Activated CD4-positive, alpha-beta memory T cell treated with anti-CD3 and anti-CD28 coated beads, Interleukin-2, amount 10 ng/mL, durations not matched to agents 7 days and 5 days (primary cell): ENCODE data around the gene CXCR2. TPM values are rescaled to one million over a fixed set of nuclear protein-coding genes. Genes with fewer than 3 reads are reported as not detected.
"Not testable (repeated sequence)": the region's sequence is repeated elsewhere in the genome, so short reads cannot be mapped to it uniquely, and the experiment has no call there.

Source experiments
- CTCF ChIA-PET: fragments of 350-600 bp; sonication (Branson Sonifier 250); formaldehyde crosslinking; loops from one replicate; lab custom pipeline; 2021; ENCODE audit warnings: antibody characterized with exemption, inconsistent platforms; lab: Charles Lee
- POLR2A ChIA-PET: fragments of 350-600 bp; sonication (Branson Sonifier 250); formaldehyde crosslinking; loops from one replicate; lab custom pipeline; 2021; ENCODE audit warnings: antibody characterized with exemption; lab: Charles Lee
- DNase-seq: peaks from one replicate; pipeline ENCODE4 v3.0.0-alpha.2; 2020
- H3K27ac Mint-ChIP-seq: one replicate; pipeline ENCODE4 v1.8.0; 2021; ENCODE audit warnings: mild to moderate bottlenecking, mixed read lengths
- H3K27me3 Mint-ChIP-seq: one replicate; pipeline ENCODE4 v1.8.0; 2021; ENCODE audit warnings: mixed read lengths
- H3K36me3 Mint-ChIP-seq: one replicate; pipeline ENCODE4 v1.8.0; 2021; ENCODE audit warnings: low read depth, mixed read lengths
- H3K4me1 Mint-ChIP-seq: one replicate; pipeline ENCODE4 v1.8.0; 2021; ENCODE audit warnings: mixed read lengths
- H3K4me3 Mint-ChIP-seq: one replicate; pipeline ENCODE4 v1.8.0; 2021; ENCODE audit warnings: mild to moderate bottlenecking, mixed read lengths
- H3K9me3 Mint-ChIP-seq: one replicate; pipeline ENCODE4 v1.8.0; 2021; ENCODE audit warnings: mixed read lengths
- total RNA-seq, 2 experiments: library from RNA; stranded (reverse); gene quantifications; one replicate each; pipeline ENCODE4 v1.2.3, GENCODE V29; 2021

CXCR2 gene
- total RNA-seq, 2 experiments from 2014 or later: 0.13 to 0.15 TPM

DNA sequence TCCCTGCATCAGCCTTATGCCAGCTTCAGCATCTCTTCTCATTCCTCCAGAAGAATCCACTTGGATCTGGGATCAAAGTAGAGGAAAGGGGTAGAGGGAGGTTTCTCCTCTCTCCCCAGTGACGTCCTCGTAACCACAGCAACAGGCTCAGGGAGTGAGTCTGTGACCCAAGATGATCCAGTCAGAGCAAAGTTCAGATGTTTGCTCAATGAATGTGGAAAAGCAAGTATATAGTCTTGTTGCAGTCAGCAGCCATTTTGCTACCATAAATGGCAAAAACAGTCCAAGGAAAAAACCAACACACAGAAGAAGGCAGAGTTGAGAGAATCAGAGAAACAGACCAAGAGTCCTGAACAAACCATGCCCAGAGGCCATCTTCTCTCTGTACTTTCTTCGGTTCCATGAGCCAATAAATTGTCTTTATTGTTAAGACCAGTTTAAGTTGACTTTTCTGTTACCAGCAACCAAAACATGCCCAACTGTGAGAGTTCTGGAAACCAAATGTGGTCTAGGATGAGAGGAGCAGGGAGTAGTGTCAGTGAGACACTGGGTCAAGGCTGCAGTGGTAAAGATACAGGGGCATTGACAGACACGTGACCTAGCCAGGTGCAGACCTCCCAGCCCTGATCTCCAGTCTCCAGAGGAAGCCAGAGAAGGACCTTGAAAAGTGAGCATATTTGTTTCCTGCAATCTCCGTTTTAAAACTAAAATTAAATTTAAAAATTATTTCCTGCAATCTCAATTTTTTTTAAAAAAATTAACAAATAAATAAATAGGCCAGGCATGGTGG, 44.1 kb downstream of the CXCR2 start:
- Mint-ChIP-seq H3K4me3 (no peak overlapping the region), H3K27ac (no peak overlapping the region), H3K36me3 (no peaks in the 10 kb centered on the region), H3K9me3 (no peaks in the 10 kb centered on the region), H3K27me3 (peaks cover 25% of the 10 kb centered on the region), H3K4me1 (peaks cover 36% of the 10 kb centered on the region)
- no peak for DNase-seq
- ChIA-PET CTCF (interaction anchor here (1.0 to 3.8 kb wide), 5 partner anchors 19 to 132 kb away, joined by 3 to 14 read pairs (median 4); no protein-coding TSS in a partner anchor), POLR2A (interaction anchor here (1.4 kb wide), 1 partner anchor 100 kb away, joined by 3 read pairs; the partner anchor contains the start of genes AAMP and PNKD)

DNA sequence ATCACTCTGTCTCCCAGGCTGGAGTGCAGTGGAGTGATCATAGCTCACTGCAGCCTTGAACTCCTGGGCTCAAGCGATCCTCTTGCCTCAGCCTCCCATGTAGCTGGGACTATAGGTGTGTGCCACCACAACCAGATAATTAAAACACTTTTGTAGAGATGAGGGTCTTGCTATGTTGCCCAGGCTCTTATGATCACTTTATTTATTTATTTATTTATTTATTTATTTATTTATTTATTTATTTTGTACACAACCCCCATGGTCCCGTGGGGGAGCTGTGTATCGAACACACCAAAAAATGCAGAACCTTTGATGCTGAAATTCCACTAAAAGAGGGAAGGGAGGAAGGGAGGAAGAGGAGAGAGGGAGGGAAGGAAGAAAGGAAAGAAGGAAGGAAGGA, 45.9 kb downstream of the CXCR2 start:
- H3K4me3 Mint-ChIP-seq, DNase-seq, H3K36me3 Mint-ChIP-seq, H3K27ac Mint-ChIP-seq, H3K9me3 Mint-ChIP-seq: not testable (repeated sequence)
- H3K27me3 Mint-ChIP-seq: peaks cover 25% of the 10 kb centered on the region
- POLR2A ChIA-PET: interaction anchor here (1.2 to 1.4 kb wide), 2 partner anchors 45 to 98 kb away, joined by 3 to 4 read pairs; partner anchors contain the start of genes AAMP, ARPC2 and PNKD
- H3K4me1 Mint-ChIP-seq: peaks cover 25% of the 10 kb centered on the region
- CTCF ChIA-PET: interaction anchor here (1.0 to 2.7 kb wide), 4 partner anchors 10 to 86 kb away, joined by 3 to 7 read pairs (median 4); no protein-coding TSS in a partner anchor

DNA sequence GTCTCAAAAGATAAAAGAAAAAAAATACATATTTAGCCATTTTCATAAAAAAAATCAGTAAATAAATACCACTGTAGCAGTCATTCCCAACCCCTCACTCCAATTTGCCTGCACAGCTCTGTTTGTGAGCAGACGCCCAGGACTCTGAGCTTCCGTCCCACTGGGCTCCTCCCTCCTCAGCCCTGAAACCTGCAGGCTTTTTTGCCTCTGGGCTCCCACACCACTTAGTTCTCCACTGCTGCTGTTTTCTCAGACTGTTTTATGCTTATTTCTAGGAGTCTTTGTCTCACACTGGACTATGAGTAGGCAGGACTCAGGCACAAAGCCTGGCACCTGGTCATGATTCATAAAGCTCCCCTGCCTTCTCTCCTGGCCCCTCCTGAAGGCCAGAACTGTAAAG, 47.0 kb downstream of the CXCR2 start:
- ChIA-PET POLR2A (no interaction called here), CTCF (interaction anchor here (1.0 to 2.7 kb wide), 4 partner anchors 9 to 85 kb away, joined by 3 to 7 read pairs (median 3); no protein-coding TSS in a partner anchor)
- no peak for DNase-seq
- Mint-ChIP-seq H3K27ac (no peak overlapping the region), H3K4me3 (no peak overlapping the region), H3K27me3 (peaks cover 25% of the 10 kb centered on the region), H3K36me3 (no peaks in the 10 kb centered on the region), H3K4me1 (peaks cover 14% of the 10 kb centered on the region), H3K9me3 (no peaks in the 10 kb centered on the region)

DNA sequence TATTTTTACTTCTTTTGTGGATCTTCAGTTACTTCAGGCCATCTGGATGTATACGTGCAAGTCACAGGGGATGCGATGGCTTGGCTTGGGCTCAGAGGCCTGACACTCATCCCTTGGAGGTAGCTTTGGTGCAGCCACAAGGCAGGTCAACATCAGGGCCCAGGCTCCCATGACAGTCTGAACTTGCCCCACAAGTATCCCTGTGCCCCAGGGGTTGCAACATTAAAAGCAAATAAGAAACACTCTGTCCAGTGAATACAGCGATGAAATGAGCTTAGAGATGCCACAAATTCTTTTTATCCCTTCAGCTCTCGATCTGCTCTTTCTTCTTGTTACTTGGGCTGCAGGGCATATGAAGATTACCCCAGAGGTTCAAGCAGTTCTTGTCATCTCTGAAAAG, 54.0 kb downstream of the CXCR2 start:
- Mint-ChIP-seq H3K27ac (no peak overlapping the region), H3K36me3 (no peaks in the 10 kb centered on the region), H3K4me3 (no peak overlapping the region), H3K27me3 (peaks cover 22% of the 10 kb centered on the region), H3K4me1 (peaks cover 4% of the 10 kb centered on the region), H3K9me3 (no peaks in the 10 kb centered on the region)
- CTCF ChIA-PET: no interaction called here
- POLR2A ChIA-PET: interaction anchor here (2.0 kb wide), 1 partner anchor 51 kb away, joined by 6 read pairs; no protein-coding TSS in a partner anchor
- no peak for DNase-seq

DNA sequence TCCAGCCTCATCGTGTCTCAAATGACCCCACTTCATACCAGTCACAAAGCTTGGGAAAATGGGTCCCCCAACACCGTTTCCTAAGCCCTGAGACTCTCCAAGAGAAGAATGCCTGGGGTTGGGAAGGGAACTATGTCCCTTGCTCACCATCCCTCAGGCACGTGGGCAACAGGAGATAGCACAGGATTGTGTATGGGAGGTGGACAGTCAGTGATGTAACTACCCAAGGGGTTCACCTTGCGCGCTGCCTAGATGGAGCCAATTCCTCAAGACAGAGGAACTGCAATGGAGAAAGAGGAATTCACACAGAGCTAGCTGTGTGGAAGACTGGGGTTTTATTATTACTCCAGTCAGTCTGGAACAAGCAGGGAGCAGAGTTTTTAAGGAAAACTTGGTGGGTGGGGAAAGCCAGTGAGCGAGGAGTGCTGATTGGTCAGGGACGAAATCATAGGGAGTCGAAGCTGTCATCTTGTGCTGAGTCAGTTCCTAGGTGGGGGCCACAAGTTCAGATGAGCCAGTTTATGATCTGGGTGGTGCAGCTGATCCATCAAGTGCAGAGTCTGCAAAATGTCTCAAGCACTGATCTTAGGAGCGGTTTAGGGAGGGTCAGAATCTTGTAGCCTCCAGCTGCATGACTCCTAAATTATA, 54.8 kb downstream of the CXCR2 start:
- Mint-ChIP-seq H3K4me1 (peaks cover 4% of the 10 kb centered on the region), H3K9me3 (no peaks in the 10 kb centered on the region), H3K27me3 (peaks cover 26% of the 10 kb centered on the region), H3K4me3 (no peak overlapping the region), H3K27ac (no peak overlapping the region), H3K36me3 (no peaks in the 10 kb centered on the region)
- ChIA-PET POLR2A (interaction anchor here (0.9 to 2.0 kb wide), 2 partner anchors 36 to 50 kb away, joined by 4 to 6 read pairs; no protein-coding TSS in a partner anchor), CTCF (interaction anchor here (1.9 to 2.2 kb wide), 2 partner anchors 13 to 78 kb away, joined by 6 to 7 read pairs; partner anchors contain the start of gene CXCR1)
- no peak for DNase-seq

DNA sequence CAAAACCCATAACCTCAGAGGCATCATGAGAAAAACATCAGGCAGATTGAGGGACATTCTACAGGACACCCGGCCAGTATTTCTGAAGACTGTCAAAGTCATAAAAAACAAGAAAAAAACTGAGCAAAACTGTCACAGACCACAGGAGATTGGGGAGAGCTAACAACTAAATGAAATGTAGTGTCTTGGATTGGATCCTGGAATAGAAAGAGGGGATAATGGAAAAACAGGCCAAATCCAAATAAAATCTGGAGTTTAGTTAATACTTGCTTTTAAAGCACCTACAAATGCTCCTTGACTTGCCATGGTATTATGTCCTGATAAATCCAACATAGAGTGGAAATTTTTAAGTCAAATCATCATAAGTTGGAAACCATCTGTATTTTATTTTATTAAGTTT, 58.5 kb downstream of the CXCR2 start:
- Mint-ChIP-seq H3K4me1 (peaks cover 14% of the 10 kb centered on the region), H3K27me3 (peaks cover 16% of the 10 kb centered on the region), H3K4me3 (no peak overlapping the region), H3K9me3 (no peaks in the 10 kb centered on the region), H3K27ac (no peak overlapping the region), H3K36me3 (no peaks in the 10 kb centered on the region)
- ChIA-PET CTCF (interaction anchor here (0.9 to 2.6 kb wide), 3 partner anchors 12 to 73 kb away, joined by 3 to 13 read pairs (median 10); no protein-coding TSS in a partner anchor), POLR2A (interaction anchor here (1.4 kb wide), 1 partner anchor 45 kb away, joined by 4 read pairs; no protein-coding TSS in a partner anchor)
- DNase-seq: no peak

DNA sequence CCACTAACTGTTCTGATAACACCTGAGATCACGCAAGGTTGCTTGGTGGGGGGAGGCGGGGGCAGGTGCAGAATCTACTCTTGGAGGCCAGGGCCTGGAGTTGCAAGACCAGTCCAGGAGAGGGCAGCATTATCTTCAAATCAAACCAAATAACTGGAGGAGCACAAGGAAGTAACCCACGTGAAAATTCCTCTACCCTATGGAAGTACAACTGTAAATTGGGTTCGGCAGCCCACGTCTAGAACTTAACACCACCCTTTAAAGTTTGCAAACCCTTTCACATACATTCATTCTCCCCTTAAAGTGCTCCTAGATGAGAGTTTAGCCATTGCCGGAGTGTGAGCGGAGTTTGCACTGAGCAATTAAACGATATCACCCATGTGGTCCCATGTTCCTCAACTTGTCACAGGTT, 60.5 kb downstream of the CXCR2 start:
- Mint-ChIP-seq H3K36me3 (no peaks in the 10 kb centered on the region), H3K27me3 (peaks cover 8% of the 10 kb centered on the region), H3K27ac (no peak overlapping the region), H3K9me3 (no peaks in the 10 kb centered on the region), H3K4me3 (no peak overlapping the region), H3K4me1 (peaks cover 10% of the 10 kb centered on the region)
- CTCF ChIA-PET: interaction anchor here (0.6 to 2.6 kb wide), 11 partner anchors 18 to 111 kb away, joined by 3 to 13 read pairs (median 5); partner anchors contain the start of genes AAMP, ARPC2 and PNKD
- DNase-seq: peak; percentile 75
- POLR2A ChIA-PET: no interaction called here

Other genes starting within 250 kb of the CXCR2 start
- gene TNS1, start 123.0 kb upstream of the CXCR2 start, total RNA-seq: 1 to 10 TPM; 3.2 to 3.4 TPM
- gene RUFY4, start 56.8 kb upstream of the CXCR2 start, total RNA-seq: 1 to 10 TPM; 2.1 to 3.2 TPM
- gene CXCR1, start 40.9 kb downstream of the CXCR2 start, total RNA-seq: 1 to 10 TPM; 2.7 to 3.0 TPM
- gene ARPC2, start 91.2 kb downstream of the CXCR2 start, total RNA-seq: 100 to 1,000 TPM; 765 to 778 TPM
- gene GPBAR1, start 135.0 kb downstream of the CXCR2 start, total RNA-seq: under 1 TPM; 0.68 to 0.75 TPM
- 10 to 100 TPM; 44.2 to 46.8 TPM for gene AAMP, start 144.1 kb downstream of the CXCR2 start, total RNA-seq
- 10 to 100 TPM; 30.1 to 31.8 TPM for gene PNKD, start 144.5 kb downstream of the CXCR2 start, total RNA-seq
- gene TMBIM1, start 166.5 kb downstream of the CXCR2 start, total RNA-seq: 100 to 1,000 TPM; 105 to 107 TPM
- gene CATIP, start 230.8 kb downstream of the CXCR2 start, total RNA-seq: not detected